Measurements from ENCODE around the gene GYPC.
"Not testable (repeated sequence)": the region's sequence is repeated elsewhere in the genome, so short reads cannot be mapped to it uniquely, and the experiment has no call there.

The GYPC gene

GRCh38 chr2:126672980-126673605, 17.1 kb downstream of the GYPC start:
- DNase-seq = no peak

DNA sequence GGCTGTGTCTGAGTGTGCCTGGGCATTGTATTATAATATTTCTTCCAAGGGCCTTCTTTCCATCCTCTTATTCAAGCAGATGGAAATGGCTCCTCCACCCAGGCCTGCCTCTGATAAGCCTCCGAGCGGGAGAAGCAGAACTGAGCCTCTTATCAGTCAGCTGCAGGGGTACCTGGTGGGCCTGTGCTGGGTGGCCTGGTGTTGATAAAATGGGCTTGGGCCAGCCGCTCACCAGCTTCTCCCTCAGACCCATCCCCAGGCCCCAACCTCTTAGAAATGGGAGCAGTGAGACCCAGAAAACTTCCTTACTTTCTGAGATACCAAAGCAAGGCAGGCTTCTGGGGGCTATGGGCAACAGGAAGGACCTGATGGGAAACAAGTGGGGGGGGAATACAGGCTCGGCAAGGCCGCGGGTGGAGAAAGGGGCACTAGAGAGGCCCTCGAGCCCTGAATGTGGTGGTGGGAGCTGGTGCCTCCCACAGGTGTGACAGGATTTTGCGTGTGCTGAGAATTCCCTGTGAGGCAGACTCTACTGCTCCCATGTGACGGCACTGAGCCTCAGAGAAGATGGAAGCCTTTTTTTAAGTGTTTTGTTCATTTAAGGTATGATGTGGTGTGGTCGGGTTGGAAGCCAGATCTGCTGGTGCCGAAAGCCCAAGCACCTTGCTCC, 18.3 kb downstream of the GYPC start:
- no peak for DNase-seq

DNA sequence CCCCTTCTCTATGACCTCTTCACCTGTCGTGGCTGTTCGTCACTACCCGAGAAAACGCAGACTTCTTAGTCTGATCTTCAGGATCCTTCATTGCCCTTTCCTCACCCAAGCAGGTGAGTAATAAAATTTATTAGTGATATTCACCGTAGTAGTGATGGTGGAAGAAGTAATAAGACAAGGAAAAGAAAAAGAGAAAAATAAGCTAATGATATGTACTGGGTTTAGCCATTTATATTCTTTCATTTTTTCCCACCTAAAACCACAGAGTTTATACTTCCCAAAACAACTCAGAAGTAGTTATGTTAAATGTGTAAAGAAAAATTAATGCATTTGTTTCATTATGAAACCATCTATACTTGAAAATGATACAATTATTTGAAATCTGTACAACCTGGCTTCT, 19.7 kb downstream of the GYPC start:
- no peak for DNase-seq

DNA sequence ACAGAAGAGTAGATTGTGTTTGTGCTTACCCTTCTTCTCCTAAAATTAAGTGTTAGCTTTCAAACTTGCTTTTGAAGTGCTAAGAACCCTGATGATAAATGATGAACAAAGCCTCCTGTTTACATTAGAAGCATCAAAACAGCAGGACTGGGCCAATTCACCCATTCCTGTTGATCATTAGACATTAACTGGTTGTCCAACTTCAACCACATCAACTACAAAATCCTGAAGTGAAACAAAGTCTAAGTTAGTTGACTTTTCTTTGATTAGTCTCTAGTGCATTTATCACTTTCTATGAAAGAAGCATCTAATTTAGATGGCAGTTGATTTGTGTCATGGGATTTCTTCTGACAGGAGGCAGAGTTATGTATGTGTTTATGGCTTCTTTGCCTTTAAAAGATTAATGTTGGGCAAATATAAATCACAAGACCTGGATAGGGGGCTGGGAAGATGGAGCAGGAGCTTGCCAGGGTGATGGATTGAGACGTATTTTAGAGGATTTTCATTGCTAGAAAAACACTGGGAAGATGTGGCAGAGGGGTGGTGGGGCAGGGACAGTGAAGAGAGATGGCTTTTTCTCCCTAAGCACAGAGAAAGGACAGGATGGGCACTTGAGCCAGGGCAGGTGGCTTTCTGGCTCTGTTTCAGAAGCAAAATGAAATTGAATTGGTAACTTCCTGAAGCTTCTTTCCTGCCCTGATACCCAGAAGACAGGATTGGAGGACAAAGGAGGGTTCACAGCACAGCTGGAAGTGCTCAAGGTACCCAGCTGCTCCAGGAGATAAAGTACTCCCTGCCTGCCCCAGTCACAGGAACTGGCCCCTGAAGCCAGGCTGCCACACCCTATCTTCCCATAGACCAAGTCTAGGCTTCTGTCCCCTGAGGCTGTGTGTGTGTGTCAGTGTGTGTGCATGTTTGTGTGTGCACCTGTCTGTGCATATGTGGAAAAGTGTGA, 20.5 kb downstream of the GYPC start:
- DNase-seq = no peak

GRCh38 chr2:126677176-126677538, 21.2 kb downstream of the GYPC start:
- no peak for DNase-seq

- DNase-seq = no peak
Measured at GRCh38 chr2:126678269-126679065, 22.5 kb downstream of the GYPC start.

GRCh38 chr2:126679094-126679713, 23.2 kb downstream of the GYPC start:
- no peak for DNase-seq

DNA sequence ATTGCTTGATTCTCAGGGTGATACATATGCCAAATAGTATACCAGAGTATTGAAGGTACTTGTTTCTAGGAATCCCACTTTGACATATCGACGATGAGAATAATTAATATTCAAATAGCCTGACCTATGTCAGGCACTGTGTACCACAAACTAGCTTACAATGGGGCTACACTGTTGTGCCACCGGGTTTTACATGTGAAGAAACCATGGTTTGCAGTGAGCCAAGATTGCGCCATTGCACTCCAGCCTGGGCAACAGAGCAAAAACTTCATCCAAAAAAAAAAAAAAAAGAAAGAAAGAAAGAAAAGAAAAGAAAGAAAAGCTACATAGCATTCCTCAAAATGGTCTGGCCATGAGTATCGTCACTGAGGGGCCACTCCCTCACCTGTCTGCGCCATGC, 25.5 kb downstream of the GYPC start:
- no peak for DNase-seq

DNA sequence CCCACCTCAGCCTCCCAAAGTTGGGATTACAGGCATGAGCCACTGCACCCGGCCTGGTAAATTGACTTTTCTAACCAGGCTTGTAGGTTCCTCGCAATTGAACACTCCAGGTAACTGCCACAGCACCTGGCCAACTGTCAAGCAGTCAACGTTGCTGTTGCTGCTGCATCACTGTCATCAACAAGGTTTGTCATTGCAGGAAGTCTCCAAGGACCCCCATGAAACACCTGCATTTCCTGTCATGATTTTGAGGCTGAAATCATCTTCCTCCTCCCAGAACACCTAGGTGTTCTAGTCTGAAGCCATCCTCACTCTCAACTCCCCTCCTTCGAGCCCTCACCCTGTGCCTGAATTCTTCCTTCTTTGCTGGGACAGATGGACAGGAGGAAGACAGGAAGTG, 29.7 kb downstream of the GYPC start:
- no peak for DNase-seq

- no peak for DNase-seq
Measured at GRCh38 chr2:126686286-126686685, 30.3 kb downstream of the GYPC start.

DNA sequence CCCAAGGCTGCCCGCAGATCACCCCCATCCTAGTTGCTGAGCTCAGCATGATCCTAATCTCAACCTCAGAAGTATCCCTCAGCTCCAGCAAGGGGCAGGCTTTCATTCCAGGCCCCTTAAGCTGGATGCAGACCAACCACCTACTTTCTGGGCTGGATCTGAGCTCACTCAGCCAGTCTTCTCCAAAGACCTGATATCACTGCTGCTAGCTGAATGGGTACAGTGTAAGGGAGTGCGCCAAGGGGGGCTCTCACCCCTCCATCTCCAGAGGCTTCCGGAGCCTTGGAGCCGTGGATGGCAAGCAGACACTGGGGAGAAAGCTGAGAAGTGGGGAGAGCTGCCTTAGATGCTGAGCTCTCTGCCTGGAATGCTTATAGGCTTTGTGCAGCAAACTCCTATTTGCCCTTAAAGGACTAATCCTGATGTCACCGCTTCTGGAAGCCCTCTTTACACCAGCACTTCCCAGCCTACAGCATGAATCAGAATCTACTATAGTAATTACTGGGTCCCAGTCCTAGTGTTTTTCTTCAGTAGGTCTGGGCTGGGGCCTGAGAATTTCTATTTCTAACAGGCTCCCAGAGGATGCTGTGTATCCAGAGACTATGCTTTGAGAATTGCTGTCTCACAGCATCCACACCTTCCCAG, 31.0 kb downstream of the GYPC start:
- DNase-seq = no peak

DNA sequence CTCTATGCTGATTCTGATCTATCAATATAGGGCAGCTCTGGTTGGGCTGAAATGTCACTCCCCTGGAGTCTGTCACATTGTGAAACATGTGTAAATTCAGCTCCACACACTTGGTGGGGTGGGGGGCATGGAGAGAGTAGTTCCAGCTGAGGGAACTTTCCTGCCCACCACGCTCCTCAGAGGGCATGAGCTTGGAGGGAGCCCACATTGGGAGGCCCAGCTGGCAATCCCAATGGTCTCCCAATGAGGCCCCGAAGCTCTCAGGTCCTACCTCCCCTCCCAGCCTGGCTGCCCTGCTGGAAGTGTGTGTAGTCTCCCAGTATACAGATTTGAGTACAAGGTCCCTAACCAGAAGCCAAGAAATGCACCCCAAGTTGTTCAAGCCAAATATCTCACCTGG, 31.5 kb downstream of the GYPC start:
- DNase-seq = no peak

GRCh38 chr2:126688594-126688993, 32.6 kb downstream of the GYPC start:
- DNase-seq = not testable (repeated sequence)

DNA sequence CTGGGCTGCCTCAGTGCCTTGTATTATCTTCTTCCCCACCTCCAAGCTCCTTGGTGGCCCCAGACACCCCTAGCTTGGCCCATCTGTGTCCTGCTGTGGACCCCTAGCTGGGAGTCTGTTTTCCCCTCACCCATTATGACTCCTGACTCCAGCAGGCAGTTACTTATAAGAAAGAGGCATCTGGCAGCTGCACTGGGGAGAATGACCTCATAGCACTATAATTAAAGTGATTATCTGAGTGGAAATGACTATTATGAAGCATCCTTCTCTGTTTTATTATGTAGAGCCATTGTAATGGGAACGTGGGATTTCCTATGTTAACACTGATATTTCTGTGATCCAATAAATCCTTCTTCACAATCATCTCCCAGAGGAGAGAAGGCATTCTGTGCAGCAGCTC, 36.3 kb downstream of the GYPC start:
- DNase-seq = not testable (repeated sequence)

- not testable (repeated sequence) for DNase-seq
Measured at GRCh38 chr2:126692934-126693592, 37.1 kb downstream of the GYPC start.

- DNase-seq = no peak
Measured at GRCh38 chr2:126696644-126697520, 40.9 kb downstream of the GYPC start.

DNA sequence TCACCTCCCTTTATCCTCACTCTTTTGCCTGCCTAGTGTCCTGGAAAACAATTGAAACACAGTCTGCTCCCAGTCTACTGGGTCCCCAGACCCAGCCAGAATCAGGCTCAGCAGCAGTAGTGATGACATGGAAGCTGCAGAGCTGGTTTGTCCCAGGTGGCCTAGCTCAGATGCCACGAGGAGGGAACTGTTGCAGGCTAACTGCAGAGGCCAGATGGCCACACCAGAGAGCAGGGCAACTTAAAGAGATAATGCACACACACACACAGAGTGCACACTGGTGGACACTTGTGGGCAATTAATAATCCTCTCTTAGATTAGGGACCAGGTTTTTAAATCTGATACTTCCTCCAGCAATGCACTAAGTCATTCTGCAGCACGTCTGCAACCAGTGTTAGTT, 42.4 kb downstream of the GYPC start:
- no peak for DNase-seq

DNA sequence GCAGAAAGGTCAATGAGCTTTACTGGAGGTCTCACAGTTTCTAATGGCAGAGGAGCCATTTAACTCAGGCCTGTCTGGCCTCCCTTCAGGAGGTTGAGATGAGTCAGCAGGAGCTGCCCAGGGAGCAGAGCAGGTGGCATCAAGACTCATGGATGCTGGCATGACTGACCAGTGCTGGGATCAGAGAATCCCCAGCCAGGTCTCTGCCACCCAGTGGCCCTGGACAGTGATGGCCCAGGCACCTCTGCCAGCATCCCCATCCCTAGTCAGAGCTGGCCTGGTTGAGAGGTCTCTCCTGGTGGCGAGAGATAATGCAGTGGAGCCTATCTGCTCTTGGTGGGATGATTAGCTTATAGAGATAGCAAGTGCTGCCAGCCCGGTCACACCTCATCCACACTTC, 43.1 kb downstream of the GYPC start:
- no peak for DNase-seq

- DNase-seq = no peak
Measured at GRCh38 chr2:126699716-126700581, 44.0 kb downstream of the GYPC start.
